ENCODE data around the gene L1CAM. TPM values are rescaled to one million over a fixed set of nuclear protein-coding genes. Genes with fewer than 3 reads are reported as not detected.

L1CAM gene
- total RNA-seq, 1 experiment from 2014 or later = 34.0 TPM

GRCh38 chrX:153882086-153882498 is 3.9 kb downstream of the L1CAM start:
- in situ Hi-C loops (cut with HindIII; ENCODE audit: low sequenced_read_pairs) = no loop called here
- no peak for DNase-seq (ENCODE audit: low spot score)

GRCh38 chrX:153881281-153881680 is 4.7 kb downstream of the L1CAM start:
- in situ Hi-C loops (cut with HindIII; ENCODE audit: low sequenced_read_pairs) = no loop called here

GRCh38 chrX:153880440-153880815 is 5.5 kb downstream of the L1CAM start:
- in situ Hi-C loops (cut with HindIII; ENCODE audit: low sequenced_read_pairs) = no loop called here

More at GRCh38 chrX:153881281-153881680, 4.7 kb downstream of the L1CAM start:
- no peak for DNase-seq (ENCODE audit: low spot score)

GRCh38 chrX:153879741-153880439 is 6.1 kb downstream of the L1CAM start:
- in situ Hi-C loops (cut with HindIII; ENCODE audit: low sequenced_read_pairs) = no loop called here
- no peak for DNase-seq (ENCODE audit: low spot score)

More at GRCh38 chrX:153880440-153880815, 5.5 kb downstream of the L1CAM start:
- DNase-seq (ENCODE audit: low spot score) = no peak

- in situ Hi-C loops (cut with HindIII; ENCODE audit: low sequenced_read_pairs) = no loop called here
- no peak for DNase-seq (ENCODE audit: low spot score)
Observed at GRCh38 chrX:153878969-153879653, 6.9 kb downstream of the L1CAM start.

DNA sequence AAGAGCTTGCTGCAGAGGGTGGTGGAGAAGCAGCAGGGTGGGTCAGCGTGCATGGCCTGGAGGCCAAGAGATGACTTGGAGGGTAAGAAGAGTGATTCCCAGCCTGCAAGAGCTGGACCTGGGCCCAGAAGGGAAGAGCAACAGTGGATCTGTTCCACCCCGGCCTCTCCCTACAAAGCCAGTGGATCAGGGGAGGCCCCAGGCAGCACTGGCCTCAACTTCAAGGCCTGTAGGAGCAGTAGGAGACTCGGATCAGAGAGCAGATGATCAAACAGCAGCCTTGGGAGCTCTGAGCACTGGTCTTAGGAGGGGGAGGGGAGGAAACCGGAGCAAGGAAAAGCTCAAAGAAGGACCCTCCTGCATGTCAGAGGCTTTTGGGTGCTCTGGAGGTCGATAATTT is 7.6 kb downstream of the L1CAM start:
- DNase-seq (ENCODE audit: low spot score) = peak; percentile 64
- in situ Hi-C loops (cut with HindIII; ENCODE audit: low sequenced_read_pairs) = no loop called here

- in situ Hi-C loops (cut with HindIII; ENCODE audit: low sequenced_read_pairs) = no loop called here
- no peak for DNase-seq (ENCODE audit: low spot score)
Observed at GRCh38 chrX:153877571-153878261, 8.3 kb downstream of the L1CAM start.

GRCh38 chrX:153876112-153876491 is 9.9 kb downstream of the L1CAM start:
- DNase-seq (ENCODE audit: low spot score) = no peak
- in situ Hi-C loops (cut with HindIII; ENCODE audit: low sequenced_read_pairs) = no loop called here

- in situ Hi-C loops (cut with HindIII; ENCODE audit: low sequenced_read_pairs) = no loop called here
- no peak for DNase-seq (ENCODE audit: low spot score)
Observed at GRCh38 chrX:153875391-153876111, 10.4 kb downstream of the L1CAM start.

DNA sequence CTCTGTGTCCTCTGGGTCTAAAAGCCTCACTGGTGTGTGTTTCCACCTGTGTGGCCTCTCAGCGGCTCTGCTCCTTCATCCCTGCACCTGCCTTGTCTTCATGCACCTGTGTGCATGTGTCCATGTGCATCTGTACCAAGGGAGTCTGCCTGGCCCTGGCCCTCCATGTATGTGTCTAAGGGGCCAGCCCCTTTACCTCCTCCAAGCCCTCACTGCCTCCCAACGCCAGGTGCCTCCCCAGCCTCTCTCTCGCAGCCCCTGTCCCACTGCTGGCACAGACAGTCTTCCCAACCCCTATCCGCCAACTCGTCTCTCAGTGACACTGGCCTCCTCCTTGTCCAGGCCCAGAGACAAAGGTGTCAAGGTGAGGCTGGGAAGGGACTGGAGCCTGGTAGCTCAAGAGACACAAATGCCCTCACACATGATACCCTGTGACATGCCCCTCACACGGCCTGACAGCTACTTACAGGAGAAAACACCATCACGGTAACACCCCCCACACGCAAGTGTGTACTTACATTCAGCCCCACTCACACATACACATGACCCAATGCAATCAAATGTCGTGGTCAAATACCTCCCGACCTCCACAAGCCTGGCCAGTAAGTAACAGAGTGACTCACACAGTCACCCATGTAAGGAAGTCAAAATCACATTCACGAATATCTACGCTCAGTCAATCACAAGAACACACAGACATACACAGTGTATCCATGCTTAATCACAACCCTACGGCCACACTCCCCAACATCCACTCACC is 11.4 kb downstream of the L1CAM start:
- in situ Hi-C loops (cut with HindIII; ENCODE audit: low sequenced_read_pairs) = no loop called here
- DNase-seq (ENCODE audit: low spot score) = no peak

DNA sequence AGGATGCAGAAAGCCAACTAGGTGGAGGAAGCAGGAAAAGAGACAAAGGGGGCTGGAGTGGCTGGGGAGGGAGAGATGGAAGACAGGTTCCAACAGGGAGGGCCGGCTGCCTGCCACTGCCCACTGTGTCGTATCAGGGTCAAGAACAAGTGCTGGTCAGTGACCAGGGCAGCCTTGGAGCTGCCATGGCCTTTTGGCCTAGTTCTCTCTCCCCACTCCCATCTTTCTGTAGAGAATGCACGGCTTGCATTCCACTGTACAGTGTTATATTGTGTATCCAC is 11.9 kb downstream of the L1CAM start:
- in situ Hi-C loops (cut with HindIII; ENCODE audit: low sequenced_read_pairs) = no loop called here
- DNase-seq (ENCODE audit: low spot score) = no peak

- in situ Hi-C loops (cut with HindIII; ENCODE audit: low sequenced_read_pairs) = no loop called here
- no peak for DNase-seq (ENCODE audit: low spot score)
Observed at GRCh38 chrX:153873282-153874084, 12.5 kb downstream of the L1CAM start.

- in situ Hi-C loops (cut with HindIII; ENCODE audit: low sequenced_read_pairs) = no loop called here
- no peak for DNase-seq (ENCODE audit: low spot score)
Observed at GRCh38 chrX:153871946-153872878, 13.8 kb downstream of the L1CAM start.

DNA sequence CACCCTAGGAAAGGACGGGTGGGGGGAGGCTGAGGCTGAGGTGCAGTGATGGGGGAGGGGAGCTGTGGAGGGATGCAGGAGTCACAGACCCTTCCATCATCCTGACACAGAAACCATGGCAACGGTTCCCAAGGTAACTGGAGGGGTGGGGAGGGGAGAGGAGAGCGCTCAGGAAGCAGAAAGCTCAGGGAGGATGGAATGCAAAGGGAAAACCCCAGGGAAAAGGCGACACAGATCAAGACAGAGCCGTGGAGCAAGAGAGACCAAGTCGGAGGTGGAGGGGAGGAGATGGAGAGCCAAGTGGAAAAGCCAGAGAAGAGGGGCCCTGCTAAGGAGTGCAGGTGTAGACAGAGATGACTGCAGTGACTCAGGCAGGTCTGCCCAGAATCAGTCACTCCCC is 14.5 kb downstream of the L1CAM start:
- DNase-seq (ENCODE audit: low spot score) = peak; percentile 63
- in situ Hi-C loops (cut with HindIII; ENCODE audit: low sequenced_read_pairs) = no loop called here

GRCh38 chrX:153870791-153871360 is 15.1 kb downstream of the L1CAM start:
- in situ Hi-C loops (cut with HindIII; ENCODE audit: low sequenced_read_pairs) = no loop called here
- no peak for DNase-seq (ENCODE audit: low spot score)

DNA sequence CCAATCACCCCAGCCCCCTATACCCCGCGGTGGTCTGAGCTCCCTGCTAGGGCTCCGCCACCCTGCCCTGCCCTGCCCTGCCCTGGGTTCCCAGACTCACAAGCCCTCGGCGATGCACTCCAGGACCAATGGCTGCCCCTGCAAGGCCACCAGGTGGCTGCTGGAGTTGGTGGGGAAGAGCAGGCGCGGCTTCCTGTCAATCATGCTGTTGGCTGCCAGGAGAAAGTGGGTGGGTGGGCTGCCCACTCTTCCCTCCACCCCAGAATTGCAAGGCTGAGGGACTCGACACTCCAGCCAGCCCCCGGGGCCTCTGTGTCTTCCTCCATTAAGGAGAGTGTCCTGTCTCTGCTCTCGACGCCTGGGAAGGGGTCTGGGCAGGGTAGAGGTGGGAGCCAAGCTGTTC is 15.7 kb downstream of the L1CAM start:
- no peak for DNase-seq (ENCODE audit: low spot score)
- in situ Hi-C loops (cut with HindIII; ENCODE audit: low sequenced_read_pairs) = no loop called here

Measured in G401 (cell line).